ENCODE measurements around the gene DFFA. TPM values are rescaled to one million over a fixed set of nuclear protein-coding genes. Genes with fewer than 3 reads are reported as not detected.

The DFFA gene
- total RNA-seq, 1 experiment from 2014 or later, result 80.2 TPM

DNA sequence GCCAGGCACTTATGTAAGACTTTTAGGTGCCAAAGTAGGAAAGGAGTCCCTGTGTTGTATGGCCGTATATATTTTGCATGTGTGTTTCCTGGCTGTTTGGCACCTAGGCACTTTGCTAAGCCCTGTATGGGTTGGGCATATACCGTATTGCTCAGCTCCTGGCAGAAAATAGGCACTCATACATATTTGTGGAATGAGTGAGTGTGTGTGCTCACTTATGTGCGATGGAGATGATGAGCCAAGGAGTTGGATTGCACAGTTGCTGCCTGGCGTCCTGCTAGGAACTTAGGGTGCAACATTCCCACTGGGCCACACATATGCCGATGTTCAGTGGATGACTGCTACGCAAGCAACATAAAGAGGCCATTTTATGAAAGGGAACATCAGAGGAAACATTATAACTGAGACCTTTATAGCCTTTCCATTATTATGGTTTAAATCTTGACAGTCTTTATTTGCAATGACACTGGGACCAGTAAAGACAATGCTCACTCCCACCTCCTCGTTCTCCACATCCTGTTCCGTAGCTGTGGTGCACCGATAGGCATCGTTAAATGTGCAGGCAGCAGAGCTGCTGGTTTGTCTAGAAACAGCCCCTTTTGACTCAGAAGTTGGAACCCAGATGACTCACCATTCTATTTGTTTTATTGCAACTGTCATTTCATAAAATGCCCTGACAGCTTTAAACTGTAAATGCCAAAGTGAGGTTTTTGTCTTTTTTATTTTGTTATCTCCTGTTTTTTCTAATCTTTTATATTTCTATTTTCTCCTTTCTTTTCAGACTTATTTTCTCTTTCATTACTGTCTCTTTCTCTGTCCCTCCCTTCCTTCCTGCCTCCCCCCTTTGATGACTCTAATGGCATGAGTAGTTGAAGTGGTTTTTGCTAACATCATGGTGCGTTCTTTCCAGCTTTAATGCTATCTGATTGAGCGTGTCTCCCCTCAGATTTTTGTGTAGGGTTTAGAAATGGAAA, 38.5 kb upstream of the DFFA start:
- no peaks in the 10 kb centered on the region for H3K9me3 Mint-ChIP-seq (ENCODE audit: unreplicated experiment)
- intact Hi-C loops (cut with micrococcal nuclease; ENCODE audit: unreplicated experiment), result loop anchor here (5.0 to 10.0 kb wide), 4 partner anchors 124 to 356 kb away; no protein-coding TSS in a partner anchor
- Histone ChIP-seq H3K9me3 (no peaks in the 10 kb centered on the region), H3K4me1 (peaks cover 50% of the 10 kb centered on the region), H3K36me3 (ENCODE audit: control insufficient read depth, insufficient read depth, low read length) (no peaks in the 10 kb centered on the region), H3K27me3 (replicated peaks; ENCODE audit: control insufficient read depth, insufficient read depth, low read length) (no peaks in the 10 kb centered on the region), H3K4me3 (ENCODE audit: low read depth, low read length) (no peak overlapping the region)
- POLR2A ChIA-PET, result no interaction called here
- peak overlapping the region; percentile 25 for H3K27ac Mint-ChIP-seq (ENCODE audit: unreplicated experiment)
- H3K4me1 Mint-ChIP-seq (ENCODE audit: low read depth, unreplicated experiment), result peaks cover 23% of the 10 kb centered on the region
- TF ChIP-seq, protein P1, sequence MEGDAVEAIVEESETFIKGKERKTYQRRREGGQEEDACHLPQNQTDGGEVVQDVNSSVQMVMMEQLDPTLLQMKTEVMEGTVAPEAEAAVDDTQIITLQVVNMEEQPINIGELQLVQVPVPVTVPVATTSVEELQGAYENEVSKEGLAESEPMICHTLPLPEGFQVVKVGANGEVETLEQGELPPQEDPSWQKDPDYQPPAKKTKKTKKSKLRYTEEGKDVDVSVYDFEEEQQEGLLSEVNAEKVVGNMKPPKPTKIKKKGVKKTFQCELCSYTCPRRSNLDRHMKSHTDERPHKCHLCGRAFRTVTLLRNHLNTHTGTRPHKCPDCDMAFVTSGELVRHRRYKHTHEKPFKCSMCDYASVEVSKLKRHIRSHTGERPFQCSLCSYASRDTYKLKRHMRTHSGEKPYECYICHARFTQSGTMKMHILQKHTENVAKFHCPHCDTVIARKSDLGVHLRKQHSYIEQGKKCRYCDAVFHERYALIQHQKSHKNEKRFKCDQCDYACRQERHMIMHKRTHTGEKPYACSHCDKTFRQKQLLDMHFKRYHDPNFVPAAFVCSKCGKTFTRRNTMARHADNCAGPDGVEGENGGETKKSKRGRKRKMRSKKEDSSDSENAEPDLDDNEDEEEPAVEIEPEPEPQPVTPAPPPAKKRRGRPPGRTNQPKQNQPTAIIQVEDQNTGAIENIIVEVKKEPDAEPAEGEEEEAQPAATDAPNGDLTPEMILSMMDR (IDR thresholded peaks at IDR 0.05; ENCODE audit: insufficient read depth in 1 of 2, low read depth in 1 of 2, low read length in 1 of 2, severe bottlenecking in 1 of 2, unreplicated experiment in 1 of 2), result no peak
- BruUV-seq (replicated peaks), result no TSS peak
- H3K36me3 Mint-ChIP-seq (ENCODE audit: insufficient read depth, unreplicated experiment), result no peaks in the 10 kb centered on the region
- no peak overlapping the region for H3K4me3 Mint-ChIP-seq (ENCODE audit: unreplicated experiment)
- CTCF ChIA-PET, result no interaction called here
- H3K27me3 Mint-ChIP-seq (ENCODE audit: insufficient read depth, unreplicated experiment), result no peaks in the 10 kb centered on the region
- DNase-seq, result no peak

DNA sequence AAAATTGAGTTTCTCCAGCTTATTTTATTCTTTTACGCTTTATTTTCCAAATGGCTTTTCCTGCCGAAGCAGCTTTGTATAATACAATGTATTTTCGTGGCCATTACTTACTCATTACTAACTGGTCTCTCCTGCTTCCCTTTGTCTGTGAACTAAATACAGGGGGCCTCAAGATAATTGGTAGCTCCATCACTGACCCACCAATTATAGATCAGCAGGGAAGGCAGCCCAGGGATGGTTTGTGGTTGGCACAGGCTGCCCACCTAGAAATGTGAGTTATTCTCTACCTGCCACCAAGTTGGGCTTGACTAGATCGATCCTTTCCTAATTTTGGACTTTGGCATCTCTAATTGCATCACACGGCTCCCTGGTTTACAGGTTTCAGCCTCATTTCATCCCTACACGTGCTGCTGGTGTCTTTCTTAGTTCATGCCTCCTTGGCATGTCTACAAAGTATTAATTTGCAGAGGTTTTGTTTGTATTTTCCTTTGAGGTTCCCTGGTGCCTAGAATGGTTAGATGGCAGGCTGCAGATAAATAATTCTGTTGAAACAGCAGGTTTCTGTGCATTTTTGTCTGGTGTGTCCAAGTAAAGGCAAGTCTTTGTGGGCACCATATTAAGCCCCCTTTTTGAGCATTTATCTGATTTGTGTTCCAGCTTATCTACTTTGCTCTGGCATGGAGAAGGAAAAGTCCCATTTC, 37.6 kb upstream of the DFFA start:
- CTCF ChIA-PET, result interaction anchor here (1.6 kb wide), 1 partner anchor 15 kb away, joined by 6 read pairs; no protein-coding TSS in a partner anchor
- Mint-ChIP-seq H3K4me3 (ENCODE audit: unreplicated experiment) (no peak overlapping the region), H3K36me3 (ENCODE audit: insufficient read depth, unreplicated experiment) (no peaks in the 10 kb centered on the region), H3K9me3 (ENCODE audit: unreplicated experiment) (no peaks in the 10 kb centered on the region), H3K27me3 (ENCODE audit: insufficient read depth, unreplicated experiment) (no peaks in the 10 kb centered on the region), H3K27ac (ENCODE audit: unreplicated experiment) (no peak overlapping the region), H3K4me1 (ENCODE audit: low read depth, unreplicated experiment) (peaks cover 23% of the 10 kb centered on the region)
- Histone ChIP-seq H3K36me3 (ENCODE audit: control insufficient read depth, insufficient read depth, low read length) (no peaks in the 10 kb centered on the region), H3K27me3 (replicated peaks; ENCODE audit: control insufficient read depth, insufficient read depth, low read length) (no peaks in the 10 kb centered on the region), H3K4me3 (ENCODE audit: low read depth, low read length) (no peak overlapping the region), H3K9me3 (no peaks in the 10 kb centered on the region), H3K4me1 (peaks cover 50% of the 10 kb centered on the region)
- BruUV-seq (replicated peaks), result no TSS peak
- no peak for DNase-seq
- TF ChIP-seq, protein P1 (IDR thresholded peaks at IDR 0.05; ENCODE audit: insufficient read depth in 1 of 2, low read depth in 1 of 2, low read length in 1 of 2, severe bottlenecking in 1 of 2, unreplicated experiment in 1 of 2), result no peak
- POLR2A ChIA-PET, result interaction anchor here (0.6 kb wide), 1 partner anchor 140 kb away, joined by 7 read pairs; no protein-coding TSS in a partner anchor
- intact Hi-C loops (cut with micrococcal nuclease; ENCODE audit: unreplicated experiment), result loop anchor here (5.0 to 10.0 kb wide), 5 partner anchors 87 to 357 kb away; no protein-coding TSS in a partner anchor

DNA sequence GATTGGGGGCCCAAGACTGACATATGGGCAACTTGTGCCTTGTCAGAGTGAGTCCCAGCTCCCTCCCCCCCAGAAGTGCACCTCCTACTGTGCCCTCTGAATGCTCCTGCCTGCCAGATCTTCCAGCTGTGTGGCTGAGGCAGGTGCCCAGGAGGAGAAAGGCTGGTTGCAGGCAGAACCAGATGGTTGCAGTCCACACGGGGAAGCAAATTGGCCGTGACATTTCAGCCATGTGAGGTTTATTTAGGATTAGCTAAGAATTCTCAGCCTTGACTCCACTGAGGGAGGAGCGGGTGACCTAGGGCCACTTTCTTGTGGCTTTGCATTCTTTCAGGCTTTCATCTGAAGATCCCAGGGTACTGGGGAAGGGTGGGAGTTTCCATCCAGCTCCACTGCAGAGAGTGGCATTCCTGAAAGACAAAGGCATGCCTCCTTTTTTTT, 36.2 kb upstream of the DFFA start:
- peak; percentile 81 to 84 for DNase-seq
- peaks cover 50% of the 10 kb centered on the region for H3K4me1 ChIP-seq
- H3K4me3 ChIP-seq (ENCODE audit: low read depth, low read length), result no peak overlapping the region
- intact Hi-C loops (cut with micrococcal nuclease; ENCODE audit: unreplicated experiment), result loop anchor here (1.0 to 5.0 kb wide), 2 partner anchors 89 to 429 kb away; no protein-coding TSS in a partner anchor
- Mint-ChIP-seq H3K4me3 (ENCODE audit: unreplicated experiment) (peak overlapping the region; percentile 47), H3K36me3 (ENCODE audit: insufficient read depth, unreplicated experiment) (no peaks in the 10 kb centered on the region), H3K27ac (ENCODE audit: unreplicated experiment) (peak overlapping the region; percentile 85), H3K9me3 (ENCODE audit: unreplicated experiment) (no peaks in the 10 kb centered on the region), H3K4me1 (ENCODE audit: low read depth, unreplicated experiment) (peaks cover 26% of the 10 kb centered on the region), H3K27me3 (ENCODE audit: insufficient read depth, unreplicated experiment) (no peaks in the 10 kb centered on the region)
- TF ChIP-seq, protein P1 (IDR thresholded peaks at IDR 0.05; ENCODE audit: insufficient read depth in 1 of 2, low read depth in 1 of 2, low read length in 1 of 2, severe bottlenecking in 1 of 2, unreplicated experiment in 1 of 2), result no peak
- ChIA-PET CTCF (interaction anchor here (0.6 to 2.0 kb wide), 8 partner anchors 12 to 1646 kb away, joined by 3 to 6 read pairs (median 3); no protein-coding TSS in a partner anchor), POLR2A (interaction anchor here (0.9 kb wide), 1 partner anchor 90 kb away, joined by 3 read pairs; no protein-coding TSS in a partner anchor)
- H3K36me3 ChIP-seq (ENCODE audit: control insufficient read depth, insufficient read depth, low read length), result no peaks in the 10 kb centered on the region
- no peaks in the 10 kb centered on the region for H3K27me3 ChIP-seq (replicated peaks; ENCODE audit: control insufficient read depth, insufficient read depth, low read length)
- BruUV-seq (replicated peaks), result no TSS peak
- H3K9me3 ChIP-seq, result no peaks in the 10 kb centered on the region

All from Caco-2 (cell line).